ENCODE data around the gene PGRMC1.

The PGRMC1 gene

DNA sequence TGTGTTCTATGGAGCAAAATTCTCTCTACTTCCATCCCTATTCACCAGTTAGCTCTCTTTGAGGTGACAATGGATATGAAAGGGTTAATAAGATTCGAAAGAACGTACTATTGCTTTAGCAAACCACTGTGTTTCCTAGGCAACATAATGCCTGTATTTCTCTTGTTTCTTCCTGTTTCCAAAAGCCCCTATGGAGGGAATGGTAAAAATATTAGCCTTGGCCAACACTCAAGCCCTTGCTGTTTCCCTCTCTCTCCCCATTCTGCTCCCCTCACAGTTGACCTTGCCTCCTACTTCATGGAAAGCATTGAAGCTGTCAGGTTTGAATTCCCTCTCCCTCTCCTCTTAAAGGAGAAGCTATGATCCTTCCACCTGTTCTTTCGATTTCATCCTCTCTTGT is 9.6 kb upstream of the PGRMC1 start:
- TF ChIP-seq ZNF394 (tag by site-specific recombination; IDR thresholded peaks at IDR 0.05; ENCODE audit: borderline replicate concordance) (no peak), SALL2 (tag by site-specific recombination; IDR thresholded peaks at IDR 0.05; ENCODE audit: borderline replicate concordance) (no peak), ATF2 (tag by site-specific recombination; IDR thresholded peaks at IDR 0.05; ENCODE audit: low read depth) (no peak), ZNF302 (tag by site-specific recombination; IDR thresholded peaks at IDR 0.05; ENCODE audit: low read depth) (no peak), ZNF530 (tag by site-specific recombination; IDR thresholded peaks at IDR 0.05; ENCODE audit: low read depth) (no peak), ZNF837 (tag by site-specific recombination; IDR thresholded peaks at IDR 0.05) (no peak), ZNF211 (tag by site-specific recombination; IDR thresholded peaks at IDR 0.05; ENCODE audit: low read depth) (no peak), ZNF112 (tag by site-specific recombination; IDR thresholded peaks at IDR 0.05) (no peak), ZNF292 (tag by site-specific recombination; IDR thresholded peaks at IDR 0.05; ENCODE audit: borderline replicate concordance, low read depth) (no peak), ZNF580 (tag by site-specific recombination; IDR thresholded peaks at IDR 0.05) (no peak), OVOL3 (tag by site-specific recombination; IDR thresholded peaks at IDR 0.05) (no peak), ZNF529 (tag by site-specific recombination; IDR thresholded peaks at IDR 0.05; ENCODE audit: insufficient replicate concordance) (no peak), ZFP3 (tag by site-specific recombination; IDR thresholded peaks at IDR 0.05; ENCODE audit: low read depth) (no peak), ZNF350 (tag by site-specific recombination; IDR thresholded peaks at IDR 0.05) (no peak)
- TF ChIP-seq, protein P1, sequence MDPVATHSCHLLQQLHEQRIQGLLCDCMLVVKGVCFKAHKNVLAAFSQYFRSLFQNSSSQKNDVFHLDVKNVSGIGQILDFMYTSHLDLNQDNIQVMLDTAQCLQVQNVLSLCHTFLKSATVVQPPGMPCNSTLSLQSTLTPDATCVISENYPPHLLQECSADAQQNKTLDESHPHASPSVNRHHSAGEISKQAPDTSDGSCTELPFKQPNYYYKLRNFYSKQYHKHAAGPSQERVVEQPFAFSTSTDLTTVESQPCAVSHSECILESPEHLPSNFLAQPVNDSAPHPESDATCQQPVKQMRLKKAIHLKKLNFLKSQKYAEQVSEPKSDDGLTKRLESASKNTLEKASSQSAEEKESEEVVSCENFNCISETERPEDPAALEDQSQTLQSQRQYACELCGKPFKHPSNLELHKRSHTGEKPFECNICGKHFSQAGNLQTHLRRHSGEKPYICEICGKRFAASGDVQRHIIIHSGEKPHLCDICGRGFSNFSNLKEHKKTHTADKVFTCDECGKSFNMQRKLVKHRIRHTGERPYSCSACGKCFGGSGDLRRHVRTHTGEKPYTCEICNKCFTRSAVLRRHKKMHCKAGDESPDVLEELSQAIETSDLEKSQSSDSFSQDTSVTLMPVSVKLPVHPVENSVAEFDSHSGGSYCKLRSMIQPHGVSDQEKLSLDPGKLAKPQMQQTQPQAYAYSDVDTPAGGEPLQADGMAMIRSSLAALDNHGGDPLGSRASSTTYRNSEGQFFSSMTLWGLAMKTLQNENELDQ (tag by site-specific recombination; IDR thresholded peaks at IDR 0.05; ENCODE audit: low read depth) = no peak
- TF ChIP-seq, protein P2, sequence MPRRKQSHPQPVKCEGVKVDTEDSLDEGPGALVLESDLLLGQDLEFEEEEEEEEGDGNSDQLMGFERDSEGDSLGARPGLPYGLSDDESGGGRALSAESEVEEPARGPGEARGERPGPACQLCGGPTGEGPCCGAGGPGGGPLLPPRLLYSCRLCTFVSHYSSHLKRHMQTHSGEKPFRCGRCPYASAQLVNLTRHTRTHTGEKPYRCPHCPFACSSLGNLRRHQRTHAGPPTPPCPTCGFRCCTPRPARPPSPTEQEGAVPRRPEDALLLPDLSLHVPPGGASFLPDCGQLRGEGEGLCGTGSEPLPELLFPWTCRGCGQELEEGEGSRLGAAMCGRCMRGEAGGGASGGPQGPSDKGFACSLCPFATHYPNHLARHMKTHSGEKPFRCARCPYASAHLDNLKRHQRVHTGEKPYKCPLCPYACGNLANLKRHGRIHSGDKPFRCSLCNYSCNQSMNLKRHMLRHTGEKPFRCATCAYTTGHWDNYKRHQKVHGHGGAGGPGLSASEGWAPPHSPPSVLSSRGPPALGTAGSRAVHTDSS (tag by site-specific recombination; IDR thresholded peaks at IDR 0.05) = no peak
- H3K9me3 ChIP-seq (ENCODE audit: control insufficient read depth, insufficient read depth, low read depth, low read length) = no peaks in the 10 kb centered on the region
- POLR2A ChIA-PET = no interaction called here
- H3K4me1 ChIP-seq (ENCODE audit: control insufficient read depth, insufficient read depth, low read length) = no peaks in the 10 kb centered on the region
- CTCF ChIA-PET = no interaction called here
- no peak overlapping the region for H3K27ac ChIP-seq (ENCODE audit: extremely low read depth, low read depth, low read length)
- no peak overlapping the region for H3K4me3 ChIP-seq (ENCODE audit: low read depth, low read length)
- H3K36me3 ChIP-seq (ENCODE audit: control insufficient read depth in 2 of 2, insufficient read depth in 1 of 2, low read length in 2 of 2) = no peaks in the 10 kb centered on the region

- Histone ChIP-seq H3K36me3 (ENCODE audit: control insufficient read depth in 2 of 2, insufficient read depth in 1 of 2, low read length in 2 of 2) (no peaks in the 10 kb centered on the region), H3K4me3 (ENCODE audit: low read depth, low read length) (no peak overlapping the region), H3K9me3 (ENCODE audit: control insufficient read depth, insufficient read depth, low read depth, low read length) (no peaks in the 10 kb centered on the region), H3K27ac (ENCODE audit: extremely low read depth, low read depth, low read length) (no peak overlapping the region), H3K4me1 (ENCODE audit: control insufficient read depth, insufficient read depth, low read length) (no peaks in the 10 kb centered on the region)
- ChIA-PET CTCF (interaction anchor here (0.6 to 1.9 kb wide), 8 partner anchors 9 to 530 kb away, joined by 3 to 7 read pairs (median 3); no protein-coding TSS in a partner anchor), POLR2A (no interaction called here)
- TF ChIP-seq, protein P3, sequence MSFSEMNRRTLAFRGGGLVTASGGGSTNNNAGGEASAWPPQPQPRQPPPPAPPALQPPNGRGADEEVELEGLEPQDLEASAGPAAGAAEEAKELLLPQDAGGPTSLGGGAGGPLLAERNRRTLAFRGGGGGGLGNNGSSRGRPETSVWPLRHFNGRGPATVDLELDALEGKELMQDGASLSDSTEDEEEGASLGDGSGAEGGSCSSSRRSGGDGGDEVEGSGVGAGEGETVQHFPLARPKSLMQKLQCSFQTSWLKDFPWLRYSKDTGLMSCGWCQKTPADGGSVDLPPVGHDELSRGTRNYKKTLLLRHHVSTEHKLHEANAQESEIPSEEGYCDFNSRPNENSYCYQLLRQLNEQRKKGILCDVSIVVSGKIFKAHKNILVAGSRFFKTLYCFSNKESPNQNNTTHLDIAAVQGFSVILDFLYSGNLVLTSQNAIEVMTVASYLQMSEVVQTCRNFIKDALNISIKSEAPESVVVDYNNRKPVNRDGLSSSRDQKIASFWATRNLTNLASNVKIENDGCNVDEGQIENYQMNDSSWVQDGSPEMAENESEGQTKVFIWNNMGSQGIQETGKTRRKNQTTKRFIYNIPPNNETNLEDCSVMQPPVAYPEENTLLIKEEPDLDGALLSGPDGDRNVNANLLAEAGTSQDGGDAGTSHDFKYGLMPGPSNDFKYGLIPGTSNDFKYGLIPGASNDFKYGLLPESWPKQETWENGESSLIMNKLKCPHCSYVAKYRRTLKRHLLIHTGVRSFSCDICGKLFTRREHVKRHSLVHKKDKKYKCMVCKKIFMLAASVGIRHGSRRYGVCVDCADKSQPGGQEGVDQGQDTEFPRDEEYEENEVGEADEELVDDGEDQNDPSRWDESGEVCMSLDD (tag by site-specific recombination; IDR thresholded peaks at IDR 0.05) = no peak
Observed at GRCh38 chrX:119228512-119229252, 7.4 kb upstream of the PGRMC1 start.
